Raji (cell line): Measurements from ENCODE around the gene RHO.

Experiments used
- POLR2A ChIP-seq: IDR thresholded peaks from 2 replicates; pipeline ENCODE4 v1.6.1; 2011; ENCODE audit warnings: low read depth, low read length, control low read depth; ENCODE audit not compliant: insufficient read depth

Gene RHO

DNA sequence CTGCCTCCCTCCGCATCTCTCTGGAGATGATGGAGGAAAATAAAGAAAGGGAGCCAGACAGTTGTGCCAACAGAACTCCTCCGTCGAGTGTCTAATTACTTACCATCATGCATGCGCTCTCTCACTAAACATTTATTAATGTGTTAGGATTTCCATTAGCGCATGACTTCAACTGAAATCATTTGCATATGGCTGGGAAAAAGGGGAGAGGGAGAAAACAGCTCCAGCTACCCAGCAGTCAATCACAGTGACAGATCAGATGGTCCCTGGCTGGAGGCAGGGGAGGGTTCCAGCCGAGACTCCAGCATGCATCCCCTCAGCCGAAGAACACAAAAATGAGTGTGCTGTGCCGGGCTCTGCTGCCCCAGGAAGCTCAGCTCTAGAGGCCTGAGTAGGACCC lies 6.8 kb upstream of the RHO start:
- no peak for TF ChIP-seq POLR2A

DNA sequence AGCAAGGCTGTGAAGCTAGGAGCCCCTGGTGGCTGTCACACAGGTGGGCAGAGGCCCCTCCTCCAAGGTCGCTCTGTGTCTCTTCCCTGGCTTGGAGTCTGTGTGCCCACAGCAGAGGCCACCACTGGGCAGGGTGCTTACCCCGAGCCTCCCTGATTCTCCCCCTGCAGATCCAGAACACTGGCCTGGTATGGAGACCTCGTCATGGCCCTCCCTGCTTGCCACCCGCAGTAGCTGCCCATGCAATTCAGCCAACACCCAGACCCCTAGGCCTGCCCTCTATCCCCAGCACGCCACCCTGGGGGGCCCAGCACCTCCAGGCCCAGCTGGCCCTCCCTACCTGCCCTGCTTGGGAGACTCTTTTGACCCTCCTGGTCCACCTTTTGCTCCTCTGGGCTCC lies 5.5 kb upstream of the RHO start:
- TF ChIP-seq POLR2A: no peak

DNA sequence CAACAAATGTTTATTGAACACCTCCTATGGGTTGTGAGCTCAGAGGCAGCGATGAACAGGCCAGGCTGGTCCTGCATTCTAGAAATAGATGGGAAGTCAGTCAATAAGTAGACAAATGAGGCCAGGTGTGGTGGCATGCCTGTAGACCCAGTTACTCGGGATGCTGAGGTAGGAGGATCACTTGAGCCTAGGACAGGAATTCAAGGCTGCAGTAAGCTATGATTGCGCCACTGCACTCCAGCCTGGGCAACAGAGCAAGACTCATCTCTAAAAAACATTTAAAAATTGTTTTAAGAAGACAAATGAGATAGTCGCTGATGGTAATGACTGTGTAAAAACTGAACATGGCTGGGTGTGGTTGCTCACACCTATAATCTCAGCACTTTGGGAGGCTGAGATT lies 4.4 kb upstream of the RHO start:
- TF ChIP-seq POLR2A: no peak

GRCh38 chr3:129525341-129525968 lies 3.0 kb upstream of the RHO start:
- no peak for TF ChIP-seq POLR2A

GRCh38 chr3:129526121-129526900 lies 2.1 kb upstream of the RHO start:
- no peak for TF ChIP-seq POLR2A

- TF ChIP-seq POLR2A: no peak
Observed at GRCh38 chr3:129527262-129527661, 1.2 kb upstream of the RHO start.

GRCh38 chr3:129529436-129530210 lies 1.2 kb downstream of the RHO start:
- TF ChIP-seq POLR2A: no peak

DNA sequence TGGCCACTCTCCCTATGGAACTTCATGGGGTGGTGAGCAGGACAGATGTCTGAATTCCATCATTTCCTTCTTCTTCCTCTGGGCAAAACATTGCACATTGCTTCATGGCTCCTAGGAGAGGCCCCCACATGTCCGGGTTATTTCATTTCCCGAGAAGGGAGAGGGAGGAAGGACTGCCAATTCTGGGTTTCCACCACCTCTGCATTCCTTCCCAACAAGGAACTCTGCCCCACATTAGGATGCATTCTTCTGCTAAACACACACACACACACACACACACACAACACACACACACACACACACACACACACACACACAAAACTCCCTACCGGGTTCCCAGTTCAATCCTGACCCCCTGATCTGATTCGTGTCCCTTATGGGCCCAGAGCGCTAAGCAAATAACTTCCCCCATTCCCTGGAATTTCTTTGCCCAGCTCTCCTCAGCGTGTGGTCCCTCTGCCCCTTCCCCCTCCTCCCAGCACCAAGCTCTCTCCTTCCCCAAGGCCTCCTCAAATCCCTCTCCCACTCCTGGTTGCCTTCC lies 1.9 kb downstream of the RHO start:
- no peak for TF ChIP-seq POLR2A

- no peak for TF ChIP-seq POLR2A
Observed at GRCh38 chr3:129530821-129531220, 2.4 kb downstream of the RHO start.

DNA sequence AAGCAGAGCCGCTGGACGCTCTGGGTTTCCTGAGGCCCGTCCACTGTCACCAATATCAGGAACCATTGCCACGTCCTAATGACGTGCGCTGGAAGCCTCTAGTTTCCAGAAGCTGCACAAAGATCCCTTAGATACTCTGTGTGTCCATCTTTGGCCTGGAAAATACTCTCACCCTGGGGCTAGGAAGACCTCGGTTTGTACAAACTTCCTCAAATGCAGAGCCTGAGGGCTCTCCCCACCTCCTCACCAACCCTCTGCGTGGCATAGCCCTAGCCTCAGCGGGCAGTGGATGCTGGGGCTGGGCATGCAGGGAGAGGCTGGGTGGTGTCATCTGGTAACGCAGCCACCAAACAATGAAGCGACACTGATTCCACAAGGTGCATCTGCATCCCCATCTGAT lies 3.3 kb downstream of the RHO start:
- TF ChIP-seq POLR2A: no peak

DNA sequence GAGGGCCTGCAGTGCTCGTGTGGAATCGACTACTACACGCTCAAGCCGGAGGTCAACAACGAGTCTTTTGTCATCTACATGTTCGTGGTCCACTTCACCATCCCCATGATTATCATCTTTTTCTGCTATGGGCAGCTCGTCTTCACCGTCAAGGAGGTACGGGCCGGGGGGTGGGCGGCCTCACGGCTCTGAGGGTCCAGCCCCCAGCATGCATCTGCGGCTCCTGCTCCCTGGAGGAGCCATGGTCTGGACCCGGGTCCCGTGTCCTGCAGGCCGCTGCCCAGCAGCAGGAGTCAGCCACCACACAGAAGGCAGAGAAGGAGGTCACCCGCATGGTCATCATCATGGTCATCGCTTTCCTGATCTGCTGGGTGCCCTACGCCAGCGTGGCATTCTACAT lies 3.8 kb downstream of the RHO start:
- no peak for TF ChIP-seq POLR2A

DNA sequence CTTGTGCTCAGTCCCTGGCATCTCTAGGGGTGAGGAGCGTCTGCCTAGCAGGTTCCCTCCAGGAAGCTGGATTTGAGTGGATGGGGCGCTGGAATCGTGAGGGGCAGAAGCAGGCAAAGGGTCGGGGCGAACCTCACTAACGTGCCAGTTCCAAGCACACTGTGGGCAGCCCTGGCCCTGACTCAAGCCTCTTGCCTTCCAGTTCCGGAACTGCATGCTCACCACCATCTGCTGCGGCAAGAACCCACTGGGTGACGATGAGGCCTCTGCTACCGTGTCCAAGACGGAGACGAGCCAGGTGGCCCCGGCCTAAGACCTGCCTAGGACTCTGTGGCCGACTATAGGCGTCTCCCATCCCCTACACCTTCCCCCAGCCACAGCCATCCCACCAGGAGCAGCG lies 5.0 kb downstream of the RHO start:
- TF ChIP-seq POLR2A: no peak

GRCh38 chr3:129534428-129535027 lies 6.1 kb downstream of the RHO start:
- TF ChIP-seq POLR2A: no peak

- TF ChIP-seq POLR2A: no peak
Observed at GRCh38 chr3:129535075-129535474, 6.6 kb downstream of the RHO start.

DNA sequence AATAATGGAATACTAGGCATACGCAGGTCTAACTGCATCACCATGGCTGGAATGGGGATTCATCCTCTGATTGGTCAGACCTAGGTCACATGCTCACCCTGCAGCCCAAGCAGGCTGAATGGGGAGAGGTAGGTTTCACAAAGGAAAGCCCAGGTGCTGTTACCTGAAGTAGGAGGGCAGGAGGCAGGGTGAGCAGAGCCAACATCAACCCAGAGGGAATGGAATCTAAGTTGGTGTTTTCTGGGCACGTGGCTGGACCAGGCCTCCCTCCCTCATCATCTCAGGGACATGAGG lies 7.9 kb downstream of the RHO start:
- no peak for TF ChIP-seq POLR2A
